HepG2 (cell line): Measurements from ENCODE around the gene GNB3. TPM values are rescaled to one million over a fixed set of nuclear protein-coding genes. Genes with fewer than 3 reads are reported as not detected.

Experiments
- AKAP8 ChIP-seq: sonication (generic); formaldehyde crosslinking; IDR thresholded peaks from 2 replicates; pipeline ENCODE4 v1.5.1; 2020; ENCODE audit warnings: mild to moderate bottlenecking, missing genetic modification reagents
- ATF7 ChIP-seq, 2 experiments: fragments of 450-650 bp in 1 of 2; sonication (generic) in 1 of 2; formaldehyde crosslinking in 1 of 2; IDR thresholded peaks; 2 replicates each; pipeline versions ENCODE4 v1.4.0 to v1.6.1; 2016 to 2020; ENCODE audit warnings: antibody characterized with exemption in 1 of 2, mild to moderate bottlenecking in 1 of 2, missing genetic modification reagents in 1 of 2
- EP300 ChIP-seq, 3 experiments: sonication (generic) in 1 of 3; formaldehyde crosslinking in 1 of 3; IDR thresholded peaks; 2 replicates each; pipeline versions ENCODE4 v1.5.1 to v1.6.1; 2011 to 2020; ENCODE audit warnings: low read depth in 2 of 3, low read length in 2 of 3, borderline replicate concordance in 1 of 3, improper control_type of control experiment in 1 of 3, mild to moderate bottlenecking in 1 of 3, missing genetic modification reagents in 1 of 3, moderate library complexity in 1 of 3
- HNRNPL ChIP-seq: fragments of 200-400 bp; formaldehyde crosslinking; IDR thresholded peaks from 2 replicates; pipeline ENCODE4 v1.6.1; 2017; ENCODE audit warnings: mild to moderate bottlenecking, low read depth, low read length
- IRX3 ChIP-seq: sonication (generic); formaldehyde crosslinking; IDR thresholded peaks from 2 replicates; pipeline ENCODE4 v1.8.1; 2023; ENCODE audit warnings: mild to moderate bottlenecking, low read depth, missing genetic modification reagents, borderline replicate concordance
- MAF1 ChIP-seq: sonication (generic); formaldehyde crosslinking; IDR thresholded peaks from 2 replicates; pipeline ENCODE4 v1.5.0; 2020; ENCODE audit warnings: missing genetic modification reagents, borderline replicate concordance
- PHF5A ChIP-seq: IDR thresholded peaks from one replicate; pipeline ENCODE4 v1.6.1; 2018; ENCODE audit warnings: low read depth, missing genetic modification reagents; ENCODE audit not compliant: unreplicated experiment
- SAP130 ChIP-seq: IDR thresholded peaks from 2 replicates; pipeline ENCODE4 v1.6.1; 2016; ENCODE audit warnings: low read depth
- TBP ChIP-seq: sonication (generic); formaldehyde crosslinking; IDR thresholded peaks from 2 replicates; pipeline ENCODE4 v1.5.0; 2020; ENCODE audit warnings: missing genetic modification reagents
- ZFX ChIP-seq: sonication (generic); formaldehyde crosslinking; IDR thresholded peaks from 2 replicates; pipeline ENCODE4 v1.4.0; 2020; ENCODE audit warnings: mild to moderate bottlenecking, low read depth, missing genetic modification reagents, moderate library complexity
- ZNF207 ChIP-seq: fragments of 450-650 bp; IDR thresholded peaks from 2 replicates; pipeline ENCODE4 v1.6.1; 2016; ENCODE audit warnings: antibody characterized with exemption, borderline replicate concordance
- ZNF446 ChIP-seq: sonication (generic); formaldehyde crosslinking; IDR thresholded peaks from 2 replicates; pipeline ENCODE4 v1.5.0; 2020; ENCODE audit warnings: mild to moderate bottlenecking, missing genetic modification reagents
- ZNF556 ChIP-seq: sonication (generic); formaldehyde crosslinking; IDR thresholded peaks from 2 replicates; pipeline ENCODE4 v1.4.0; 2020; ENCODE audit warnings: mild to moderate bottlenecking, missing genetic modification reagents, borderline replicate concordance
- ZNF563 ChIP-seq: sonication (generic); formaldehyde crosslinking; IDR thresholded peaks from 2 replicates; pipeline ENCODE4 v1.8.0; 2022; ENCODE audit warnings: mild to moderate bottlenecking, moderate library complexity, missing genetic modification reagents
- ZNF737 ChIP-seq: sonication (generic); formaldehyde crosslinking; IDR thresholded peaks from 2 replicates; pipeline ENCODE4 v1.5.0; 2020; ENCODE audit warnings: missing genetic modification reagents, mild to moderate bottlenecking, borderline replicate concordance
- polyA plus RNA-seq, 8 experiments: library from polyadenylated mRNA; depleted of rRNA in 3 of 8; stranded (reverse) in 7 of 8; unstranded in 1 of 8; fragments of >200 nt; fragmentation: Illumina TruSeq in 4 of 8; extraction: Trizol in 4 of 8; gene quantifications; 2 replicates each; pipeline versions ENCODE4 v1.2.1 to v1.2.3, GENCODE V29; 2011 to 2016; ENCODE audit warnings: low read depth in 4 of 8, missing spikeins in 1 of 8, mixed read lengths in 1 of 8; ENCODE audit not compliant: insufficient read depth in 1 of 8
- total RNA-seq, 5 experiments: library from RNA; depleted of rRNA; stranded (reverse); fragments of >200 nt; fragmentation: Illumina TruSeq; extraction: Trizol; gene quantifications; 2 replicates each; pipeline ENCODE4 v1.2.3, GENCODE V29; 2016; ENCODE audit warnings: low read depth in 1 of 5
- TF ChIP-seq, protein P1 (sequence below): sonication (generic); formaldehyde crosslinking; IDR thresholded peaks from 2 replicates; pipeline ENCODE4 v1.4.0; 2020; ENCODE audit warnings: mild to moderate bottlenecking, missing genetic modification reagents
- TF ChIP-seq, protein P2 (sequence below): sonication (generic); formaldehyde crosslinking; IDR thresholded peaks from 2 replicates; pipeline ENCODE4 v1.5.0; 2020; ENCODE audit warnings: missing genetic modification reagents, mild to moderate bottlenecking, borderline replicate concordance
- TF ChIP-seq, protein P3 (sequence below): sonication (generic); formaldehyde crosslinking; IDR thresholded peaks from 2 replicates; pipeline ENCODE4 v1.8.0; 2022; ENCODE audit warnings: missing genetic modification reagents, mild to moderate bottlenecking, inconsistent platforms, borderline replicate concordance
- TF ChIP-seq, protein P4 (sequence below): sonication (generic); formaldehyde crosslinking; IDR thresholded peaks from 2 replicates; pipeline ENCODE4 v1.8.0; 2022; ENCODE audit warnings: missing genetic modification reagents, low read depth, mild to moderate bottlenecking, borderline replicate concordance
- TF ChIP-seq, protein P5 (sequence below): IDR thresholded peaks from 2 replicates; pipeline ENCODE4 v1.6.1; 2016

GNB3 gene
- total and polyA plus RNA-seq, 2 of the 13 experiments (the other 11 are each of a cell fraction or from before 2014, with no cell fraction given) = 1.3 to 3.6 TPM

DNA sequence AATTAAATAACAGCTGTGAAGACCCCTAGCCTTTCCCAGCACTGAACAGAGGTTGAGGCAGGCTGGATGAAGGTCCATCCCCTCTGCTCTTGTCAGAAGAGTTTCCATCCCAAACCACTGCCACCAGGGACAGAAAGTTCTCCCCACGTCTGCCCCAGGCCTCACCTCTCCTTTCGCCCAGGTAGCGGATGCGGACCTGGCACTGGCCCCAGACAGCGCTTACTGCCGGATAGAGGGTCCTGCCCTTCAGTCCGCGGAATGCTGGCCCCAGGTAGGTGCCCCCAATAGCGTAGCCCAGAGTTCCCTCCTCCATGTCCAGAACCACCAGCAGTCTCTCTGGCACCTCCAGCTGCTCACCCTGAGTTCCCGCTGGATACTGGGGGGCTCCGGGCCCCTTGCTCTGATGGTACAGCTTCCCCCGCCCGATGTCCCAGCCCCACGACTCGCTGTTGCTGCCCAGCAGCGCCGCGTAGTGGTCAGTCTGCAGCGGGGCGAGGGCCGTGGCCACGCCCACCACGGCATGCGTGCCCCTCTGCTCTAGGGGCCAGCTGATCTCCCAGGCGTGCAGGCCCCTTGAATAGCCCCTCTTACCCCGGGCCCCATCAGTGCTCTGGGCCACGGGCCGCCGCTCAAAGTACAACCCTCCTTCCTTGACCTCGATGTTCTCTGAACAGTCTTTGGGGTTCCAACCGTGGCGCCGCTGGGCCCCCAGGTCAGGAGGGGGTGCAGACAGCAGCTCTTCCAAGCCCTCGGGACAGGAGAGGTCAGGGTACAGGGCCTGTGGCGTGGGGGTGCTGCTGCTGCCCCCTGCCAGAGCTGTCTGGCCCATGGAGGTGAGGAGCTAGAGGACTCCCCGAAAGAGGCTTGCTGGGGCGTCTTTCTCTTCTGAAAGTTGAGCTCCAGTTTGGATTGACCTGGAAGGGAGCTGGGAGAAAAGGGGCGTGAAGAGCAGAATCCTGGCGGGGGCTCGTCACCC, 31.6 kb downstream of the GNB3 start (continued):
- TF ChIP-seq, protein P1, sequence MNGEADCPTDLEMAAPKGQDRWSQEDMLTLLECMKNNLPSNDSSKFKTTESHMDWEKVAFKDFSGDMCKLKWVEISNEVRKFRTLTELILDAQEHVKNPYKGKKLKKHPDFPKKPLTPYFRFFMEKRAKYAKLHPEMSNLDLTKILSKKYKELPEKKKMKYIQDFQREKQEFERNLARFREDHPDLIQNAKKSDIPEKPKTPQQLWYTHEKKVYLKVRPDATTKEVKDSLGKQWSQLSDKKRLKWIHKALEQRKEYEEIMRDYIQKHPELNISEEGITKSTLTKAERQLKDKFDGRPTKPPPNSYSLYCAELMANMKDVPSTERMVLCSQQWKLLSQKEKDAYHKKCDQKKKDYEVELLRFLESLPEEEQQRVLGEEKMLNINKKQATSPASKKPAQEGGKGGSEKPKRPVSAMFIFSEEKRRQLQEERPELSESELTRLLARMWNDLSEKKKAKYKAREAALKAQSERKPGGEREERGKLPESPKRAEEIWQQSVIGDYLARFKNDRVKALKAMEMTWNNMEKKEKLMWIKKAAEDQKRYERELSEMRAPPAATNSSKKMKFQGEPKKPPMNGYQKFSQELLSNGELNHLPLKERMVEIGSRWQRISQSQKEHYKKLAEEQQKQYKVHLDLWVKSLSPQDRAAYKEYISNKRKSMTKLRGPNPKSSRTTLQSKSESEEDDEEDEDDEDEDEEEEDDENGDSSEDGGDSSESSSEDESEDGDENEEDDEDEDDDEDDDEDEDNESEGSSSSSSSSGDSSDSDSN = peak; percentile 14; the same call in 1 of the 2 replicates
- TF ChIP-seq HNRNPL (peak; percentile 70), PHF5A (no peak), EP300 (IDR thresholded peaks at IDR 0.05; ENCODE audit: low read depth in 2 of 2, low read length in 2 of 2) (no peak), EP300 (CRISPR knock-in tag; IDR thresholded peaks at IDR 0.05; ENCODE audit: borderline replicate concordance) (peak; percentile 26; the same call in 1 of the 2 replicates), ZNF737 (0 out of 2 replicates have a peak, but pooled peaks have one; percentile 37), MAF1 (CRISPR knock-in tag) (no peak), IRX3 (CRISPR knock-in tag) (no peak), AKAP8 (no peak; the same call in 1 of the 2 replicates), ZNF563 (peak; percentile 76), ZNF207 (no peak), ZNF446 (no peak), TBP (CRISPR knock-in tag) (no peak), ATF7 (IDR thresholded peaks at IDR 0.05) (no peak), ATF7 (CRISPR knock-in tag; IDR thresholded peaks at IDR 0.05) (no peak; the same call in 1 of the 2 replicates), SAP130 (CRISPR knock-in tag) (peak; percentile 92), ZFX (CRISPR knock-in tag) (peak; percentile 77; the same call in 1 of the 2 replicates), ZNF556 (CRISPR knock-in tag) (peak; percentile 62; the same call in 1 of the 2 replicates)
- TF ChIP-seq, protein P2, sequence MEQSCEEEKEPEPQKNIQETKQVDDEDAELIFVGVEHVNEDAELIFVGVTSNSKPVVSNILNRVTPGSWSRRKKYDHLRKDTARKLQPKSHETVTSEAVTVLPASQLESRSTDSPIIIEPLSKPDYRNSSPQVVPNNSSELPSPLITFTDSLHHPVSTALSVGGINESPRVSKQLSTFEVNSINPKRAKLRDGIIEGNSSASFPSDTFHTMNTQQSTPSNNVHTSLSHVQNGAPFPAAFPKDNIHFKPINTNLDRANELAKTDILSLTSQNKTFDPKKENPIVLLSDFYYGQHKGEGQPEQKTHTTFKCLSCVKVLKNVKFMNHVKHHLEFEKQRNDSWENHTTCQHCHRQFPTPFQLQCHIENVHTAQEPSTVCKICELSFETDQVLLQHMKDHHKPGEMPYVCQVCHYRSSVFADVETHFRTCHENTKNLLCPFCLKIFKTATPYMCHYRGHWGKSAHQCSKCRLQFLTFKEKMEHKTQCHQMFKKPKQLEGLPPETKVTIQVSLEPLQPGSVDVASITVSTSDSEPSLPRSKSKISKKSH = peak; percentile 62; the same call in 1 of the 2 replicates
- TF ChIP-seq, protein P3, sequence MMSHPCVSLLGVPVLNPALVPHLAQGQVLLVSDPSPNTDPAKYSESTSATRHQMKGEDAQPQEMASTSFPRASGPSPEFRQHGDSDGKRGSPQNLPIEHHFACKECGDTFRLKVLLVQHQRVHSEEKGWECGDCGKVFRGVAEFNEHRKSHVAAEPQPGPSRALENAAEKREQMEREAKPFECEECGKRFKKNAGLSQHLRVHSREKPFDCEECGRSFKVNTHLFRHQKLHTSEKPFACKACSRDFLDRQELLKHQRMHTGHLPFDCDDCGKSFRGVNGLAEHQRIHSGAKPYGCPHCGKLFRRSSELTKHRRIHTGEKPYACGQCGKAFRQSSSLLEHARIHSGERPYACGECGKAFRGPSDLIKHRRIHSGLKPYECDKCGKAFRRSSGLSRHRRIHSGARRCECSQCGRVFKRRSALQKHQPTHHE (CRISPR knock-in tag) = no peak
- TF ChIP-seq, protein P4, sequence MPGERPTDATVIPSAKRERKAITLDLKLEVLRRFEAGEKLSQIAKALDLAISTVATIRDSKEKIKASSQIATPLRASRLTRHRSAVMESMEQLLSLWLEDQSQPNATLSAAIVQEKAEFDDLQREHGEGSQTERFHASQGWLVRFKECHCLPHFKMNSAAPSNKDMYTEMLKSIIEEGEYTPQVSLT (CRISPR knock-in tag) = peak; percentile 38; the same call in 1 of the 2 replicates
- TF ChIP-seq, protein P5, sequence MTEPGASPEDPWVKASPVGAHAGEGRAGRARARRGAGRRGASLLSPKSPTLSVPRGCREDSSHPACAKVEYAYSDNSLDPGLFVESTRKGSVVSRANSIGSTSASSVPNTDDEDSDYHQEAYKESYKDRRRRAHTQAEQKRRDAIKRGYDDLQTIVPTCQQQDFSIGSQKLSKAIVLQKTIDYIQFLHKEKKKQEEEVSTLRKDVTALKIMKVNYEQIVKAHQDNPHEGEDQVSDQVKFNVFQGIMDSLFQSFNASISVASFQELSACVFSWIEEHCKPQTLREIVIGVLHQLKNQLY = no peak; the same call in 1 of the 2 replicates
